ENCODE results near the gene SPAG9. TPM values are rescaled to one million over a fixed set of nuclear protein-coding genes. Genes with fewer than 3 reads are reported as not detected.
"Not testable (repeated sequence)": the region's sequence is repeated elsewhere in the genome, so short reads cannot be mapped to it uniquely, and the experiment has no call there.

The SPAG9 gene
- total RNA-seq, 4 donors from 2014 or later: 117 to 240 (median 154) TPM

DNA sequence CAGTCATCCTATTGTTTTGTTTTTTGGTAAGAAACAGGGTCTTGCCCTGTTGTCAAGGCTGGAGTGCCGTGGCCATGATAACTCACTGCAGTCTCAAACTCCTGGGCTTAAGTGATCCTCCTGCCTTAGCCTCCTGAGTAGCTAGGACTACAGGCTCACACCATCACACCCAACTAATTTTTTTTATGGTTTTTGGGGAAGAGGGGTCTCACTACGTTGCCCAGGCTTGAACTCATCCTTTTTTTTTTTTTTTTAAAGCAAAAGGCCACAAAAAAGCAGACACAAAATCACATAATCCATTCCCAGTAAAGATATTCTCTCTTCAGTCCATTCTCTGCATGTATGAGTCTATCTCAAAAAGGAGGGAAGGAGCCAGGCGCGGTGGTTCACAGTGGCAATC lies 5.5 kb downstream of the SPAG9 start:
- no peaks in the 10 kb centered on the region for H3K36me3 ChIP-seq
- intact Hi-C loops (cut with DNase I): no loop called here
- no peaks in the 10 kb centered on the region for H3K27me3 ChIP-seq
- no peak for TF ChIP-seq POLR2A (IDR thresholded peaks at IDR 0.05)
- TF ChIP-seq, protein P1, sequence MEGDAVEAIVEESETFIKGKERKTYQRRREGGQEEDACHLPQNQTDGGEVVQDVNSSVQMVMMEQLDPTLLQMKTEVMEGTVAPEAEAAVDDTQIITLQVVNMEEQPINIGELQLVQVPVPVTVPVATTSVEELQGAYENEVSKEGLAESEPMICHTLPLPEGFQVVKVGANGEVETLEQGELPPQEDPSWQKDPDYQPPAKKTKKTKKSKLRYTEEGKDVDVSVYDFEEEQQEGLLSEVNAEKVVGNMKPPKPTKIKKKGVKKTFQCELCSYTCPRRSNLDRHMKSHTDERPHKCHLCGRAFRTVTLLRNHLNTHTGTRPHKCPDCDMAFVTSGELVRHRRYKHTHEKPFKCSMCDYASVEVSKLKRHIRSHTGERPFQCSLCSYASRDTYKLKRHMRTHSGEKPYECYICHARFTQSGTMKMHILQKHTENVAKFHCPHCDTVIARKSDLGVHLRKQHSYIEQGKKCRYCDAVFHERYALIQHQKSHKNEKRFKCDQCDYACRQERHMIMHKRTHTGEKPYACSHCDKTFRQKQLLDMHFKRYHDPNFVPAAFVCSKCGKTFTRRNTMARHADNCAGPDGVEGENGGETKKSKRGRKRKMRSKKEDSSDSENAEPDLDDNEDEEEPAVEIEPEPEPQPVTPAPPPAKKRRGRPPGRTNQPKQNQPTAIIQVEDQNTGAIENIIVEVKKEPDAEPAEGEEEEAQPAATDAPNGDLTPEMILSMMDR (IDR thresholded peaks at IDR 0.05): no peak
- H3K4me1 ChIP-seq: peaks cover 58 to 70% of the 10 kb centered on the region in 2 donors
- no peaks in the 10 kb centered on the region for H3K9me3 ChIP-seq
- H3K27ac ChIP-seq: peak overlapping the region in 2 of 3 donors; percentile 29 to 72
- no peak for DNase-seq
- H3K4me3 ChIP-seq (replicated peaks in 1 of 3): no peak overlapping the region
- 89 to 93% methylated on average over 4 of the region's 4 CpGs for WGBS, 2 donors

DNA sequence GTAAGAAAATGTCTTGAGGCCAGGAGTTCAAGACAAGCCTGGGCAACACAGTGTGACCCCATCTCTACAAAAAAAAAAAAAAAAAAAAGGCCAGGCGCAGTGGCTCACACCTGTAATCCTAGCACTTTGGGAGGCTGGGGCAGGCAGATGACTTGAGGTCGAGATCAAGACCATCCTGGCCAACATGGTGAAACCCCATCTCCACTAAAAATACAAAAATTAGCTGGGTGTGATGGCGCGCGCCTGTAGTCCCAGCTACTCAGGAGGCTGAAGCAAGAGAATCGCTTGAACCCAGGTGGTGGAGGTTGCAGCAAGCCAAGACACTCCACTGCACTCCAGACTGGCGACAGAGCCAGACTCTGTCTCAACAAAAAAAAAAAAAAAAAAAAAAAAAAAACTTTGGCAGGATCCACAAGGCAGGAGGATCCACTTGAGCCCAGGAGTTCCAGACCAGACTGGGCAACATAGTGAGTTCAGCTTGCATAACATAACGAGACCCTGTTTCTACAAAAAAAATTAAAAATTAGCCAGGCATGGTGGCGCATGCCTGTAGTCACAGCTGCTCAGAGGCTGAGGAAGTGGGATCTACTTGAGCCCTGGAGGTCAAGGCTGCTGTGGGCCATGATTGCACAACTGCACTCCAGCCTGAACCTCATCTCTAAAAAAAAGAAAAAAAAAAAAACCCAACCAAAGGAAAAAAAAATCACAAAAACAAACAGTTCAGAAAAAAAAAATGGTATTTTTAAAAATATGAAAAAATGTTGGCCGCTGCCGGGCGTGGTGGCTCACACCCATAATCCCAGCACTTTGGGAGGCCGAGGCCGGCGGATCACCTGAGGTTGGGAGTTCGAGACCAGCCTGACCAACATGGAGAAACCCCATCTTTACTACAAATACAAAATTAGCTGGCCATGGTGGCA lies 8.1 kb downstream of the SPAG9 start:
- H3K27me3 ChIP-seq; intact Hi-C loops (cut with DNase I); H3K4me3 ChIP-seq (replicated peaks in 1 of 3); H3K9me3 ChIP-seq; H3K36me3 ChIP-seq: not testable (repeated sequence)
- H3K27ac ChIP-seq: peak overlapping the region; percentile 72 to 76 (median 73)
- peak; percentile 82 to 89 for DNase-seq
- H3K4me1 ChIP-seq: peaks cover 57 to 71% of the 10 kb centered on the region in 2 donors
- WGBS, 2 donors: 70% methylated on average over 16 of the region's 16 CpGs

DNA sequence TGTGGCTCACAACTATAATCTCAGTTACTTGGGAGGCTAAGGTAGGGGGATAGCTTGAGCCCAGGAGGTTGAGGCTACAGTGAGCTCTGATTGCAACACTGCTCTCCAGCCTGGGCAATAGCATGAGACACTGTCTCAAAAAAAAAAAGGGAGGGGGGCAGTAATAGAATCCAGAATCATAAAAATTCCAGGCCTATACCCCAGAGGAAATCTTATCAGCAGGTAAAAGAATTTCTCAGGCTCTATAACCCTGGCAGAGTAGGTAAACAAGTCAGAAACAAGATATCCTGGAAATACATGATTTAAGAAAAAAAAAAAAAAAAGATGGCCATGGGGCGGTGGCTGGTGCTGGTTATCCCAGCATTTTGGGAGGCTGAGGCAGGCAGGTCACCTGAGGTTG lies 12.9 kb downstream of the SPAG9 start:
- H3K9me3 ChIP-seq: no peaks in the 10 kb centered on the region
- no peaks in the 10 kb centered on the region for H3K36me3 ChIP-seq
- H3K4me1 ChIP-seq: peaks cover 62 to 68% of the 10 kb centered on the region in 2 donors
- H3K27me3 ChIP-seq: no peaks in the 10 kb centered on the region
- DNase-seq: no peak
- no peak for TF ChIP-seq POLR2A (IDR thresholded peaks at IDR 0.05)
- TF ChIP-seq, protein P1 (IDR thresholded peaks at IDR 0.05): no peak
- H3K27ac ChIP-seq: peak overlapping the region in 2 of 3 donors; percentile 73 to 74
- intact Hi-C loops (cut with DNase I): no loop called here
- no peak overlapping the region for H3K4me3 ChIP-seq (replicated peaks in 1 of 3)
- WGBS, 2 donors: 93 to 100% methylated on average over 1 of the region's 1 CpG

DNA sequence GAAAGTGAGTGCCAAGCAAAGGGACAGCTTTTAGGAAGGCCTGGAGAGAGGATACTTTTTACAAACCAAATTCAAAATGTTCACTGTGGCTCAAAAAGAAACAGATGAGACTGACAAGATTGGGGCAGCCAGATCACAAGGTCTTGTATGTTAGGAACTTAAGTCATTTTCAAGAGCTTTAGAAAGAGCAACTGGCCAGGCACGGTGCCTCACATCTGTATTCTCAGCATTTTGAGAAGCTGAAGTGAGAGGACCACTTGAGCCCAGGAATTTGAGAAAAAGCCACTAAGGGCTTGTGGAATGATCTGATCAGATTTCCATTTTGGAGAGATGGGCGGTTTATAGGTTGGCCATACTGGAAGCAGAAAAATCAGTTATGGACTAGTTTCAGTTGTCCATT lies 17.2 kb downstream of the SPAG9 start:
- no peak overlapping the region for H3K4me3 ChIP-seq (replicated peaks in 1 of 3)
- H3K4me1 ChIP-seq: peaks cover 76 to 86% of the 10 kb centered on the region in 2 donors
- no peaks in the 10 kb centered on the region for H3K36me3 ChIP-seq
- H3K27me3 ChIP-seq: no peaks in the 10 kb centered on the region
- peak overlapping the region; percentile 70 to 82 (median 77) for H3K27ac ChIP-seq
- WGBS, 2 donors: 28 to 45% methylated on average over 2 of the region's 2 CpGs
- TF ChIP-seq POLR2A (IDR thresholded peaks at IDR 0.05): no peak
- TF ChIP-seq, protein P1 (IDR thresholded peaks at IDR 0.05): no peak
- DNase-seq: peak; percentile 82 to 84
- intact Hi-C loops (cut with DNase I): no loop called here
- no peaks in the 10 kb centered on the region for H3K9me3 ChIP-seq

DNA sequence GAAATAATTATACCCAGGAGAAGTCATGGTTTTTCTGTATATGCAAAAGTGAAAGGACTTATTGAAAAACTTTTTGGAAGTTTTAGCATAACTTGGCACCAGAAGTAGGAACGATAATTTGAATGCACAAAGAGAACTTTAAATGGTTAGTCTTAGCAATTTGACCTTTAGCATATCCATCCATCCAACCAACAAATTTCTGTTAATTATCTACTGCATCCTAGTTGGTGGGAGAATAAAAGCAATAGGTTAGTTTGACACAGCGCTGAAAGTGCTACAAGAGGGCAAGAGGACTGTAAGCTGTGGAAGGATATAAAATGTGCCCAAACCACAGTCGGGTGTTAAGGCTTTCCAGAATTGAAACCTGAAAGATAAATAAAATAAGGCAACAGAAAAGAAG lies 17.6 kb downstream of the SPAG9 start:
- Histone ChIP-seq H3K4me3 (replicated peaks in 1 of 3) (no peak overlapping the region), H3K4me1 (peaks cover 75 to 86% of the 10 kb centered on the region in 2 donors), H3K9me3 (no peaks in the 10 kb centered on the region), H3K36me3 (no peaks in the 10 kb centered on the region), H3K27me3 (no peaks in the 10 kb centered on the region), H3K27ac (peak overlapping the region; percentile 70 to 82 (median 77))
- no peak for DNase-seq
- TF ChIP-seq POLR2A (IDR thresholded peaks at IDR 0.05): no peak
- TF ChIP-seq, protein P1 (IDR thresholded peaks at IDR 0.05): no peak
- intact Hi-C loops (cut with DNase I): no loop called here
- WGBS, 2 donors: 28 to 29% methylated on average over 3 of the region's 3 CpGs
